Suppressor macrophage (primary cell): ENCODE results near the gene IRX1.

Experiments
- DNase-seq, 4 experiments: peaks; one replicate each; pipeline ENCODE4 v3.0.0-alpha.2; 2020 to 2022

IRX1 gene

GRCh38 chr5:3650868-3651267, 55.2 kb downstream of the IRX1 start:
- no peak for DNase-seq
